IMR-90 (cell line): ENCODE measurements around the gene TRMT10B.

ENCODE experiments used
- BHLHE40 ChIP-seq: fragments of 150-350 bp; IDR thresholded peaks from 2 replicates; pipeline ENCODE4 v1.6.1; 2016; ENCODE audit warnings: mild to moderate bottlenecking, low read depth, low read length
- CEBPB ChIP-seq: IDR thresholded peaks from 2 replicates; pipeline ENCODE4 v1.6.1; 2012; ENCODE audit warnings: low read depth, low read length, improper control_type of control experiment
- CHD1 ChIP-seq: IDR thresholded peaks from 2 replicates; pipeline ENCODE4 v1.6.1; 2012; ENCODE audit warnings: low read depth, low read length, improper control_type of control experiment
- FOS ChIP-seq: fragments of 150-350 bp; IDR thresholded peaks from 2 replicates; pipeline ENCODE4 v1.6.1; 2016; ENCODE audit warnings: low read depth, low read length
- MAFK ChIP-seq: IDR thresholded peaks from 2 replicates; pipeline ENCODE4 v1.6.1; 2012; ENCODE audit warnings: low read depth, low read length, improper control_type of control experiment
- MXI1 ChIP-seq: IDR thresholded peaks from 2 replicates; pipeline ENCODE4 v1.6.1; 2012; ENCODE audit warnings: low read depth, mild to moderate bottlenecking, low read length, moderate library complexity, borderline replicate concordance
- POLR2A ChIP-seq: IDR thresholded peaks from 2 replicates; pipeline ENCODE4 v1.6.1; 2012; ENCODE audit warnings: mild to moderate bottlenecking, low read depth, low read length
- RAD21 ChIP-seq: IDR thresholded peaks from 2 replicates; pipeline ENCODE4 v1.6.1; 2012; ENCODE audit warnings: low read length, improper control_type of control experiment
- RCOR1 ChIP-seq: IDR thresholded peaks from 2 replicates; pipeline ENCODE4 v1.6.1; 2012; ENCODE audit warnings: mild to moderate bottlenecking, low read length, improper control_type of control experiment; ENCODE audit not compliant: insufficient replicate concordance
- TF ChIP-seq, protein P1 (sequence below): conservative IDR thresholded peaks from 2 replicates; pipeline ENCODE4 v1.5.1; 2012; ENCODE audit warnings: mild to moderate bottlenecking, low read depth, low read length, improper control_type of control experiment
- TF ChIP-seq, protein P2 (sequence below): fragments of 150-350 bp; IDR thresholded peaks from 2 replicates; pipeline ENCODE4 v1.6.1; 2017; ENCODE audit warnings: mild to moderate bottlenecking, antibody characterized with exemption, low read length, low read depth
- TF ChIP-seq, protein P3 (sequence below): fragments of 150-350 bp; IDR thresholded peaks from 2 replicates; pipeline ENCODE4 v1.6.1; 2016; ENCODE audit warnings: low read depth, mild to moderate bottlenecking, low read length, moderate library complexity, borderline replicate concordance

DNA sequence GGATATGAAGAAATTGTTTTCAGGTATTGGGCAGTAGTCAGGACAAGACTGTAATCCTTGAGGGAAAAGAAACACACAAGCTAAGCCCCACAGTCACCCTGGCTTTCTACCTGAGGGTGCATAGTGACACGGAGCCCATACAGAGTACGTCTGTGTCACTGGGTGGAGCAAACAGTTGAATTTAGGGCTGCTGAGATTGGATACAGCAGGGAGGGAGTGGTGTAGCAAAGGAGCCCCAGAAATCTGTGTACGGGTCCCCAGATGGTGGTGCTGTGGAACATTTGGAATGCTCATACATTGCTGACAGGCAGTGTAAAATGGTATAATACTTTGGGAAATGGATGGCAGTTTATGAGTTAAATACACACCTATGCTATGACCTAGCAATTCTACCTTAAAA is 5.1 kb downstream of the TRMT10B start:
- TF ChIP-seq, protein P1, sequence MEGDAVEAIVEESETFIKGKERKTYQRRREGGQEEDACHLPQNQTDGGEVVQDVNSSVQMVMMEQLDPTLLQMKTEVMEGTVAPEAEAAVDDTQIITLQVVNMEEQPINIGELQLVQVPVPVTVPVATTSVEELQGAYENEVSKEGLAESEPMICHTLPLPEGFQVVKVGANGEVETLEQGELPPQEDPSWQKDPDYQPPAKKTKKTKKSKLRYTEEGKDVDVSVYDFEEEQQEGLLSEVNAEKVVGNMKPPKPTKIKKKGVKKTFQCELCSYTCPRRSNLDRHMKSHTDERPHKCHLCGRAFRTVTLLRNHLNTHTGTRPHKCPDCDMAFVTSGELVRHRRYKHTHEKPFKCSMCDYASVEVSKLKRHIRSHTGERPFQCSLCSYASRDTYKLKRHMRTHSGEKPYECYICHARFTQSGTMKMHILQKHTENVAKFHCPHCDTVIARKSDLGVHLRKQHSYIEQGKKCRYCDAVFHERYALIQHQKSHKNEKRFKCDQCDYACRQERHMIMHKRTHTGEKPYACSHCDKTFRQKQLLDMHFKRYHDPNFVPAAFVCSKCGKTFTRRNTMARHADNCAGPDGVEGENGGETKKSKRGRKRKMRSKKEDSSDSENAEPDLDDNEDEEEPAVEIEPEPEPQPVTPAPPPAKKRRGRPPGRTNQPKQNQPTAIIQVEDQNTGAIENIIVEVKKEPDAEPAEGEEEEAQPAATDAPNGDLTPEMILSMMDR = no peak
- TF ChIP-seq POLR2A = no peak
- TF ChIP-seq MXI1 = no peak
- TF ChIP-seq RCOR1 = no peak
- TF ChIP-seq, protein P2, sequence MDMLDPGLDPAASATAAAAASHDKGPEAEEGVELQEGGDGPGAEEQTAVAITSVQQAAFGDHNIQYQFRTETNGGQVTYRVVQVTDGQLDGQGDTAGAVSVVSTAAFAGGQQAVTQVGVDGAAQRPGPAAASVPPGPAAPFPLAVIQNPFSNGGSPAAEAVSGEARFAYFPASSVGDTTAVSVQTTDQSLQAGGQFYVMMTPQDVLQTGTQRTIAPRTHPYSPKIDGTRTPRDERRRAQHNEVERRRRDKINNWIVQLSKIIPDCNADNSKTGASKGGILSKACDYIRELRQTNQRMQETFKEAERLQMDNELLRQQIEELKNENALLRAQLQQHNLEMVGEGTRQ = no peak
- no peak for TF ChIP-seq BHLHE40
- TF ChIP-seq RAD21 = no peak
- no peak for TF ChIP-seq FOS
- no peak for TF ChIP-seq MAFK
- no peak for TF ChIP-seq CEBPB
- TF ChIP-seq, protein P3, sequence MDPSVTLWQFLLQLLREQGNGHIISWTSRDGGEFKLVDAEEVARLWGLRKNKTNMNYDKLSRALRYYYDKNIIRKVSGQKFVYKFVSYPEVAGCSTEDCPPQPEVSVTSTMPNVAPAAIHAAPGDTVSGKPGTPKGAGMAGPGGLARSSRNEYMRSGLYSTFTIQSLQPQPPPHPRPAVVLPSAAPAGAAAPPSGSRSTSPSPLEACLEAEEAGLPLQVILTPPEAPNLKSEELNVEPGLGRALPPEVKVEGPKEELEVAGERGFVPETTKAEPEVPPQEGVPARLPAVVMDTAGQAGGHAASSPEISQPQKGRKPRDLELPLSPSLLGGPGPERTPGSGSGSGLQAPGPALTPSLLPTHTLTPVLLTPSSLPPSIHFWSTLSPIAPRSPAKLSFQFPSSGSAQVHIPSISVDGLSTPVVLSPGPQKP = no peak
- TF ChIP-seq CHD1 = no peak
